NCI-H1694 (cell line): ENCODE data around the gene DENND4C.
"Not testable (repeated sequence)": the region's sequence is repeated elsewhere in the genome, so short reads cannot be mapped to it uniquely, and the experiment has no call there.

ENCODE experiments used
- DNase-seq: peaks from one replicate; lab custom pipeline; 2025; lab: John Stamatoyannopoulos, UW

Gene DENND4C

GRCh38 chr9:19266778-19267384, 36.4 kb downstream of the DENND4C start:
- not testable (repeated sequence) for DNase-seq

DNA sequence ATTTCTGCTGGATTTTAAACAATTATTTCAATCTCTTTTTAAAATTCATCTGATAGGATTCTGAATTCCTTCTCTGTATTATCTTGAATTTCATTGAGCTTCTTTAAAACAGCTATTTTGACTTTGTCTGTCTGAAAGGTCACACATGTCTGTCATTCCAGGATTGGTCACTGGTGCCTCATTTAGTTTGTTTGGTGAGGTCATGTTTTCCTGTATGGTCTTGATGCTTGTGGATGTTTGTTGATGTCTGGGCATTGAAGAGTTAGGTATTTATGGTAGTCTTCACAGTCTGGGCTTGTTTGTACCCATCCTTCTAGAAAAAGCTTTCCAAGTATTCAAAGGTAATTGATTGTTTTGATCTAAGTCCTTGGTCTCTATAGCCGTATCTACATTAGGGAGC, 39.1 kb downstream of the DENND4C start:
- no peak for DNase-seq

DNA sequence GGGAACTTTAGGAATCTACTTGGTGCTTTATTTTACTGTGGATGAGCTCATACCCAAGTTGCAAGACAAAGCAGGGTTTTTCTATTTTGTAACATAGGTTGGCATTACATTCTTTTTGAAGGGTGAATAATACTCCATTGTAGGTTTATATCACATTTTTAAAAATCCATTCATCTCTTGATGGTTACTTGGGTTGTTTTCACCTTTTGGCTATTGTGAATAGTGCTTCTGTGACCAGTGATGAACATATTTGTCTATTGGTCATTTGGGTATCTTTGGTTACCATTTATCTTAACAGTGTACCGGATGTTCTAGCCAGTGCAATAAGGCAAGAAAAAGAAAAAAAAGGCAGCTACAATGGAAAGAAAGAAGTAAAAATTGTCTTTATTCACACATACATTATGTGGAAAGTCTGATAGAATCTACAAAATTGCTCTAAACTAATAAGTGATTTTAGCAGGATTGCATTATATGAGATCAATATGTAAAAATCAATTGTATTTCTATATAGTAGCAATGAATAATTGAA, 40.0 kb downstream of the DENND4C start:
- no peak for DNase-seq

- DNase-seq = no peak
Observed at GRCh38 chr9:19271081-19271480, 40.6 kb downstream of the DENND4C start.

GRCh38 chr9:19281801-19282200, 51.3 kb downstream of the DENND4C start:
- DNase-seq = no peak

DNA sequence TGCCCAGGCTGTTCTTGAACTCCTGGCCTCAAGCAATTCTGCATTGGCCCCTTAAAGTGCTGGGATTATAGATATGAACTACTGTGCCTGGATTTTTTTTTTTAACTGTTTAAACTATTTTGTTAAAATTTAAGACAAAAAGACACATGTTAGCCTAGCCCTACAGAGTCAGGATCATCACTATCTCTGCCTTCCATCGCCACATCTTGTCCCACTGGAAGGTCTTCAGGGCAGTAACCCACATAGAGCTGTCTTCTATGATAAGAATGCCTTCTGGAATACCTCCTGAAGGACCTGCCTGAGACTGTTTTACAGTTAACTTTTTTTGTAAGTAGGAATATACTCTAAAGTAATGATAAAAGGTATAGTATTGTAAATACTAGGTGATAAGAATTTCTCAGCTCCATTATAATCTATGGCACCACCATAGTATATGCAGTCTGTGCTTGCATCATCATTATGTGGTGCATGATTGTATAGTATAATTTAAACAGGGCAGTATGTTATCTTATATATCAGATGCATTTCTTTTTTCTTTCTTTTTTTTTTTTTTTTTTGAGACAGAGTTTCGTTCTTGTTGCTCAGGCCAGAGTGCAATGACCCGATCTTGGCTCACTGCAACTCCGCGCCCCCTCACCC, 52.7 kb downstream of the DENND4C start:
- no peak for DNase-seq

DNA sequence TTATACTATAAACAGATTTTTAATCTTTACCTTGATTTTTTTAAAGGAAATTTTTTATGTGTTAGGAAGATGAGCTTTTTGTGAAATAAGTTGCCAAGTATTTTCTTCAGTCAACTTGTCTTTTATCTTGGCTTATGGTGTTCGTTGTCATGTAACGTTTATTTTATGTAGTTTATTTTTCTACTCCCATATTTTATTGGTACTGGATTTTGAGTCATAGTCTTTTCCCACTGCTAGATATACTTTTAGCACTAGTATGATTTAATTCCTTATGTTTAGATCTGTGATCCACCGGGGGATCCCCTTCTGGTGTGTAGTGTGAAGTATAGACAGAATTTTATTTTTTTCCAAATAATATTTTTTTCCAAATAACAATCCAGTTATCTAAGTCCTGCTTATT, 54.2 kb downstream of the DENND4C start:
- no peak for DNase-seq

DNA sequence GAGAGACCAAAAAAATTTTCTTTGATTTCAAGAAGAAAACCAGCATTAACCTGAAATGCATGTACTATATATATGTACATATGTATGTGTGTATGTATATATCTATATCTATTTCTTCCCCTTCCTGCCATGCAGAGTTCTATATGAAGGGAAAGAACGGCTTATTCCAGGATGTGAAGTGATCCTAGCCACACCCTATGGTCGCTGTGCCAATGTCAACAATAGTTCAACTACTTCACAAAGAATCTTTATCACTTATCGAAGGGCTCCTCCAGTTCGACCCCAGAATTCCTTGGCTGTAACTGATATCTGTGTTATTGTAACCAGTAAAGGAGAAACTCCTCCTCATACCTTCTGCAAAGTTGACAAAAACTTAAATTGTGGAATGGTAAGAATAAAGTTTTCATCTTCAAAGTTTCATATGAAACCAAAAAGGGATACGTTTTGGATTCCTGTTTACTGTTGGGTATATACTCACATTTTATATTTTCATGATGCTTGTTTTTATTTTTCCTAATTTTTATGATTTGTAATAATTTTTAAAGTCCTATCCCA, 56.2 kb downstream of the DENND4C start:
- DNase-seq = no peak

GRCh38 chr9:19288081-19288480, 57.6 kb downstream of the DENND4C start:
- DNase-seq = no peak

GRCh38 chr9:19290103-19290502, 59.6 kb downstream of the DENND4C start:
- DNase-seq = no peak

GRCh38 chr9:19294219-19294618, 63.7 kb downstream of the DENND4C start:
- DNase-seq = no peak

- no peak for DNase-seq
Observed at GRCh38 chr9:19298436-19299000, 68.0 kb downstream of the DENND4C start.

DNA sequence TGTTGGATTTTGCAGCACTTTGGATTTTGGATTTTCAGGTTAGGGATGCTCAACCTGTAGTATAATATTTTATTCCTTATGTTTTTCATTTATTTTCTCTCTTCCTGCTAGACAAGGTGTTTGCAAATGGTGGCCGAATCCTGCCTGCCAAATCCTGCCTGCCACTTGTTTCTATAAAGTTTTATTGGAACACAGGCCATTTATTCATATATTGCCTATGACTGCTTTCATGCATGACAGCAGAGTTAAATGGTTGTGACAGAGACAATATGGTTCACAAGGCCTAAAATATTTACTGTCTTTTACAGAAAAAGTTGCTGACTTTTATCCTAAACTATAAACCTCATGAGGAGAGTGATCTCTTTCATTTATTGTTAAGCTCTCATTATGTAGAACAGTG, 72.7 kb downstream of the DENND4C start:
- no peak for DNase-seq

GRCh38 chr9:19306568-19306967, 76.1 kb downstream of the DENND4C start:
- no peak for DNase-seq

GRCh38 chr9:19310246-19310645, 79.8 kb downstream of the DENND4C start:
- DNase-seq = no peak

DNA sequence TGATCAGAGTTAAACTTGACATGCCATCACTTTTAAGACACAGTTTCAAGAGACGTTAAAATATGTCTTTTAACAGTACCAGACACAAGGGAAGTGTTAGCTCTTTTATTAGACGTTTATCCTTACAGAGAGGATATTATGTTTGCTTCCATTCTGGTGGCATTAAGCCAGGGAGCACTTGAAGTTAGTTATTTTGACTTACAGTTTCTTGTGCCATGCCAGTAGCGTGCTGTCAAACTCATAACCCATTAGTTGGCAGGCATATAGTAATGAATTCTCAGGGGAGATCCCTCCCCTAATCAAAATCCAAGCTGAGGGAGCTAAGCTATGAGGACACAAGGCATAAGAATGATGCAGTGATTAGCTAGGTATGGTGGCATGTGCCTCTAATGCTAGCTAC, 83.1 kb downstream of the DENND4C start:
- no peak for DNase-seq

- no peak for DNase-seq
Observed at GRCh38 chr9:19320495-19320894, 90.0 kb downstream of the DENND4C start.

- DNase-seq = no peak
Observed at GRCh38 chr9:19331877-19332276, 101.4 kb downstream of the DENND4C start.

GRCh38 chr9:19336166-19336565, 105.7 kb downstream of the DENND4C start:
- no peak for DNase-seq

DNA sequence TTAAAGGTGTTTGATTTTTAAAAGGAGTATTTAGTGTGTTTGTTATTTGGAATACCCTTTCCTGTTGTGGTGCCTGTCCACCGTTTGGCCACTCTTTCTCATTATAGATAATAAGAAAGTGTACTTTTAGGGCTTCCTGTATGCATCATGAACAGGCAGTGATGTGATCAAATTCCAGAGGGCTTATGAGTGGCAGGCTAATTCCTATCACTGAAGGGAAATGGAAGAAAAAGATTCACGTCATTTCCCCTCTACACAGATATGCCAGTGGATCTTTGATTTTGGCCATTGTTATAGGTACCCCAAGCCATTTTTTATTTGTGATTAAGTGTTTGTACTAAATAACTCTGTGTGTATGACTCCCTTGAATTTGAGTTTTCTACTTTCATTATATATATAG, 112.5 kb downstream of the DENND4C start:
- DNase-seq = no peak

- no peak for DNase-seq
Observed at GRCh38 chr9:19358701-19359100, 128.2 kb downstream of the DENND4C start.

GRCh38 chr9:19369107-19369506, 138.6 kb downstream of the DENND4C start:
- DNase-seq = no peak

GRCh38 chr9:19371942-19372341, 141.4 kb downstream of the DENND4C start:
- no peak for DNase-seq
